ENCODE results near the gene NLK. TPM values are rescaled to one million over a fixed set of nuclear protein-coding genes. Genes with fewer than 3 reads are reported as not detected.

NLK gene
- total RNA-seq, 1 experiment from 2014 or later = 31.8 TPM

DNA sequence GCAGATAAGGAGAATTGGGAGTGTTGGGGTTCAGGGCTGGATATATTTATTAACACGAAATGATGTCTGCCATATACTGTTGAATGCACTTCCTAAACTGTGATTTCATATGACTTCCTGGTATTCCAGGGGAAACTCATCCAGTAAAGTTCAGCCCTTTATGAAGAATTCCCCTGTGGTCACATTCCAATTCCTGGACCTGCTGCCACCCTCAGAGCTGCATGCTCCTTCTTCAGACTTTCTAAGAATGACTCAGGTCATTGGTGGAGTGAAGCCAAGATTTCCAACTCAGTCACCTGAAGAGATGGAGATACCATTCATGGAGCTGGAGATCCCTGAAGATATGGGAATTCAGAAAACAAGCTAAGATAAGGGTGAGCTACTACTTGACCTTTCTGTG is 162.3 kb downstream of the NLK start:
- peaks cover 1% of the 10 kb centered on the region; the same call in 1 of the 2 replicates for H3K27me3 Mint-ChIP-seq (ENCODE audit: low read depth)
- no peak overlapping the region for H2BK15ac ChIP-seq (ENCODE audit: low read depth, low read length)
- H2AFZ ChIP-seq (ENCODE audit: low read length) = no peak overlapping the region
- TF ChIP-seq, protein P1, sequence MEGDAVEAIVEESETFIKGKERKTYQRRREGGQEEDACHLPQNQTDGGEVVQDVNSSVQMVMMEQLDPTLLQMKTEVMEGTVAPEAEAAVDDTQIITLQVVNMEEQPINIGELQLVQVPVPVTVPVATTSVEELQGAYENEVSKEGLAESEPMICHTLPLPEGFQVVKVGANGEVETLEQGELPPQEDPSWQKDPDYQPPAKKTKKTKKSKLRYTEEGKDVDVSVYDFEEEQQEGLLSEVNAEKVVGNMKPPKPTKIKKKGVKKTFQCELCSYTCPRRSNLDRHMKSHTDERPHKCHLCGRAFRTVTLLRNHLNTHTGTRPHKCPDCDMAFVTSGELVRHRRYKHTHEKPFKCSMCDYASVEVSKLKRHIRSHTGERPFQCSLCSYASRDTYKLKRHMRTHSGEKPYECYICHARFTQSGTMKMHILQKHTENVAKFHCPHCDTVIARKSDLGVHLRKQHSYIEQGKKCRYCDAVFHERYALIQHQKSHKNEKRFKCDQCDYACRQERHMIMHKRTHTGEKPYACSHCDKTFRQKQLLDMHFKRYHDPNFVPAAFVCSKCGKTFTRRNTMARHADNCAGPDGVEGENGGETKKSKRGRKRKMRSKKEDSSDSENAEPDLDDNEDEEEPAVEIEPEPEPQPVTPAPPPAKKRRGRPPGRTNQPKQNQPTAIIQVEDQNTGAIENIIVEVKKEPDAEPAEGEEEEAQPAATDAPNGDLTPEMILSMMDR (conservative IDR thresholded peaks at IDR 0.05) = no peak
- H3K4ac ChIP-seq (ENCODE audit: low read depth, low read length) = no peak overlapping the region
- no peak for DNase-seq
- no peaks in the 10 kb centered on the region for H3K9me3 Mint-ChIP-seq
- H4K8ac ChIP-seq (replicated peaks; ENCODE audit: insufficient read length, low read depth, low read length) = no peak overlapping the region
- no peaks in the 10 kb centered on the region for H3K27me3 ChIP-seq (ENCODE audit: insufficient read depth, low read length)
- peaks cover 0 to 5% (median 2%) of the 10 kb centered on the region in 3 experiments; a peak in 4 of 7 replicates for H3K36me3 Mint-ChIP-seq (ENCODE audit: insufficient read depth in 1 of 3, low read depth in 3 of 3)
- H3K4me2 ChIP-seq (ENCODE audit: insufficient read depth, insufficient read length, low read length) = no peak overlapping the region
- no peak overlapping the region for H2BK120ac ChIP-seq (ENCODE audit: low read depth, low read length, poor library complexity, severe bottlenecking)
- H4K5ac ChIP-seq (ENCODE audit: insufficient read length, low read depth, low read length) = no peak overlapping the region
- H2BK12ac ChIP-seq (ENCODE audit: insufficient read length, low read depth, low read length) = no peak overlapping the region
- H3K14ac ChIP-seq (ENCODE audit: insufficient read depth, low read length) = no peak overlapping the region
- no peak overlapping the region for H2AK5ac ChIP-seq (ENCODE audit: insufficient read length, low read length)
- no peaks in the 10 kb centered on the region for H4K20me1 ChIP-seq (ENCODE audit: control insufficient read depth, insufficient read depth, insufficient read length)
- H3K23ac ChIP-seq (ENCODE audit: insufficient read length, low read depth, low read length) = no peak overlapping the region
- no peaks in the 10 kb centered on the region for H3K9me3 ChIP-seq (ENCODE audit: control insufficient read depth, low read depth, low read length)
- H3K27ac Mint-ChIP-seq = no peak overlapping the region
- no CpG with 5 or more reads among the region's 1 CpG for WGBS (ENCODE audit: extremely low coverage, insufficient read length, low lambda C conversion rate)
- no peak overlapping the region for H3K4me3 Mint-ChIP-seq
- no peak overlapping the region for H3K18ac ChIP-seq (ENCODE audit: insufficient read length, low read depth, low read length)
- H3K4me1 Mint-ChIP-seq = peaks cover 0 to 6% of the 10 kb centered on the region in 2 experiments; a peak in 2 of 4 replicates
- H3T11ph ChIP-seq (ENCODE audit: low read length) = no peak overlapping the region
- H2BK5ac ChIP-seq (ENCODE audit: insufficient read length, low read length) = no peak overlapping the region
- no peaks in the 10 kb centered on the region for H3K79me1 ChIP-seq (ENCODE audit: insufficient read depth, low read depth, low read length, poor library complexity, severe bottlenecking)
- no peaks in the 10 kb centered on the region for H3K23me2 ChIP-seq (ENCODE audit: insufficient read length, low read depth, low read length, poor library complexity, severe bottlenecking)
- H2BK20ac ChIP-seq (ENCODE audit: low read depth, low read length, poor library complexity, severe bottlenecking) = no peak overlapping the region
- no peaks in the 10 kb centered on the region for H3K79me2 ChIP-seq (ENCODE audit: insufficient read depth, low read length)
- no peak overlapping the region for H4K91ac ChIP-seq (ENCODE audit: insufficient read length, low read depth, low read length)
- no peak overlapping the region for H3K56ac ChIP-seq (ENCODE audit: insufficient read length, low read depth, low read length)
- H3K4me1 ChIP-seq (ENCODE audit: insufficient read depth, low read length) = no peaks in the 10 kb centered on the region
- no peak overlapping the region for H3K27ac ChIP-seq (ENCODE audit: insufficient read length, low read depth, low read length)
- no peak overlapping the region for H3K9ac ChIP-seq (ENCODE audit: extremely low read depth, insufficient read length, low read length)

All from H9 (cell line).